ENCODE measurements around the gene NOTCH1.

DNA sequence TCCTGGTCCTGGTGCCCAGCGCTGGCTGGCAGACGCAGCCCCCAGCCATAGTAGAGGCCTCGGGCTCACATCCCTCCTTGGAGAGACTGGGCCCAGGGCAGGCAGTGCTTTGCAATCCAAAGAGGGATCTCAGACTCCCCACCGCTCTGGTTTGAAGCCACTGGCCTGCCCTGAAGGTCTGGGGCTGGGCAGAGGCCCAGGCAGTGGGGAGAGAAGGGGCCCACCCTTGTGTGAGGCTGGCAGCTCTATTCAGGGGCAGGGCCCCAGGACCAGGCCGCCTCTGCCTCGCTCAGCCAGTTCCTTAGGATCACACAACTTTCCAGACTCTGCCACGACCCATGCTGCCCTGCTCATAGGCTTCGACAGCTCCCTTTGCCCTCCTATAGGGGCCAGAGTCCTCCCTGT lies 52.3 kb downstream of the NOTCH1 start:
- TF ChIP-seq POLR2A (IDR thresholded peaks at IDR 0.05; ENCODE audit: low read length) (no peak), GATA1 (IDR thresholded peaks at IDR 0.05; ENCODE audit: low read depth, low read length) (no peak)

Data from erythroblast (primary cell).